Right forelimb (tissue), 1 donor: ENCODE results near the gene SULT6B1.

Experiments used
- DNase-seq: peaks from one replicate; pipeline ENCODE4 v3.0.0-alpha.2; 2018

Gene SULT6B1

GRCh38 chr2:37146062-37146461, 42.4 kb downstream of the SULT6B1 start:
- DNase-seq, result no peak

- DNase-seq, result no peak
Measured at GRCh38 chr2:37143974-37144373, 44.5 kb downstream of the SULT6B1 start.

- DNase-seq, result no peak
Measured at GRCh38 chr2:37142546-37142945, 45.9 kb downstream of the SULT6B1 start.

- no peak for DNase-seq
Measured at GRCh38 chr2:37132914-37133313, 55.6 kb downstream of the SULT6B1 start.

GRCh38 chr2:37125416-37125815, 63.1 kb downstream of the SULT6B1 start:
- DNase-seq, result peak; percentile 44

GRCh38 chr2:37119157-37119556, 69.3 kb downstream of the SULT6B1 start:
- no peak for DNase-seq
